HCT116 (cell line): ENCODE measurements around the gene RNU5B-1. TPM values are rescaled to one million over a fixed set of nuclear protein-coding genes. Genes with fewer than 3 reads are reported as not detected.

ENCODE experiments used
- ATAC-seq: fragments of 200-7000 bp; cut with Tn5 transposase; 2 replicates; pipeline ENCODE4 v1.9.1; 2020; ENCODE audit warnings: mild to moderate bottlenecking, moderate library complexity
- BruUV-seq: library from RNA; stranded (reverse); fragments of 400-500 nt; replicated peaks from 2 replicates; lab custom pipeline; 2021; lab: Mats Ljungman, UMichigan
- CTCF ChIA-PET: fragments of 300-600 bp; sonication (Branson Sonifier 250); formaldehyde crosslinking; loops from one replicate; lab custom pipeline; 2021; ENCODE audit warnings: antibody characterized with exemption; lab: Charles Lee
- POLR2A ChIA-PET: fragments of 300-600, 350-600 bp; sonication (Branson Sonifier 250); formaldehyde crosslinking; loops from one replicate; lab custom pipeline; 2021; ENCODE audit warnings: antibody characterized with exemption; lab: Charles Lee
- RAD21 ChIA-PET, 2 experiments: fragments of 300-600 bp; sonication (Branson Sonifier 250); formaldehyde crosslinking; loops; one replicate each; lab custom pipeline; 2023; ENCODE audit warnings: low total read pairs in 2 of 2; ENCODE audit not compliant: uncharacterized antibody in 2 of 2, unreplicated experiment in 2 of 2, low non-redundant PET in 1 of 2; lab: Charles Lee
- DNase-seq: peaks from one replicate; pipeline ENCODE4 v3.0.0-alpha.2; 2010; ENCODE audit warnings: low read depth, low spot score
- H2AFZ ChIP-seq: fragments of 200-600 bp; shearing (Covaris generic), sonication (generic); 2 replicates; pipeline ENCODE4 v1.6.1; 2017; ENCODE audit warnings: low read depth, mixed run types, mixed read lengths, antibody characterized with exemption, low read length; ENCODE audit not compliant: poor library complexity, severe bottlenecking
- H3K27ac ChIP-seq: 2 replicates; pipeline ENCODE4 v1.5.1; 2012; ENCODE audit warnings: low read depth, low read length
- H3K27me3 ChIP-seq: fragments of 200-600 bp; sonication (generic); 2 replicates; pipeline ENCODE4 v1.6.1; 2016; ENCODE audit warnings: mixed run types, low read length, mixed read lengths; ENCODE audit not compliant: insufficient read depth
- H3K36me3 ChIP-seq, 2 experiments: fragments of 200-500 bp in 1 of 2; fragments of 200-600 bp in 1 of 2; sonication (Bioruptor generic) in 1 of 2; sonication (generic) in 1 of 2; 2 replicates each; pipeline versions ENCODE4 v1.5.1 to v1.6.1; 2014 to 2016; ENCODE audit warnings: low read length in 2 of 2, inconsistent platforms in 1 of 2, mixed read lengths in 1 of 2, mixed run types in 1 of 2; ENCODE audit not compliant: insufficient read depth in 2 of 2, control insufficient read depth in 1 of 2
- H3K4me1 ChIP-seq, 2 experiments: fragments of 200-600 bp in 1 of 2; sonication (generic) in 1 of 2; 2 replicates each; pipeline versions ENCODE4 v1.5.1 to v1.6.1; 2012 to 2017; ENCODE audit warnings: low read length in 2 of 2, inconsistent platforms in 1 of 2, mild to moderate bottlenecking in 1 of 2, mixed read lengths in 1 of 2, mixed run types in 1 of 2, moderate library complexity in 1 of 2; ENCODE audit not compliant: insufficient read depth in 2 of 2, control insufficient read depth in 1 of 2
- H3K4me2 ChIP-seq: fragments of 200-600 bp; sonication (generic); 2 replicates; pipeline ENCODE4 v1.6.1; 2017; ENCODE audit warnings: mixed run types, low read length, mixed read lengths
- H3K4me3 ChIP-seq, 2 experiments: fragments of 200-600 bp in 1 of 2; sonication (generic) in 1 of 2; replicated peaks in 1 of 2; 2 replicates each; pipeline ENCODE4 v1.5.1; 2011 to 2016; ENCODE audit warnings: low read length in 2 of 2, control low read depth in 1 of 2, low read depth in 1 of 2, mild to moderate bottlenecking in 1 of 2, mixed read lengths in 1 of 2, mixed run types in 1 of 2
- H3K79me2 ChIP-seq: fragments of 200-600 bp; sonication (generic); 2 replicates; pipeline ENCODE4 v1.6.1; 2017; ENCODE audit warnings: mild to moderate bottlenecking, mixed run types, low read length, moderate library complexity, mixed read lengths; ENCODE audit not compliant: insufficient read depth
- H3K9ac ChIP-seq: fragments of 200-600 bp; sonication (generic); 2 replicates; pipeline ENCODE4 v1.6.1; 2016; ENCODE audit warnings: low read length, mixed read lengths
- H3K9me2 ChIP-seq: fragments of 200-600 bp; sonication (generic), shearing (Covaris generic); 2 replicates; pipeline ENCODE4 v1.6.1; 2017; ENCODE audit warnings: mixed run types, mild to moderate bottlenecking, moderate library complexity; ENCODE audit not compliant: insufficient read depth
- H3K9me3 ChIP-seq, 2 experiments: fragments of 200-500 bp in 1 of 2; fragments of 200-600 bp in 1 of 2; sonication (Bioruptor generic) in 1 of 2; sonication (generic) in 1 of 2; 2 replicates each; pipeline ENCODE4 v1.6.1; 2014 to 2017; ENCODE audit warnings: low read length in 2 of 2, mixed read lengths in 2 of 2, inconsistent platforms in 1 of 2, low read depth in 1 of 2, mild to moderate bottlenecking in 1 of 2, mixed run types in 1 of 2, moderate library complexity in 1 of 2; ENCODE audit not compliant: control insufficient read depth in 1 of 2, insufficient read depth in 1 of 2
- H4K20me1 ChIP-seq: fragments of 200-600 bp; sonication (generic), shearing (Covaris generic); 2 replicates; pipeline ENCODE4 v1.6.1; 2017; ENCODE audit warnings: mixed run types, mild to moderate bottlenecking, moderate library complexity; ENCODE audit not compliant: insufficient read depth
- CEBPB ChIP-seq: IDR thresholded peaks from 2 replicates; pipeline ENCODE4 v1.6.1; 2012; ENCODE audit warnings: low read depth
- EGR1 ChIP-seq: IDR thresholded peaks from 2 replicates; pipeline ENCODE4 v1.6.1; 2012; ENCODE audit warnings: low read depth
- ELF1 ChIP-seq: IDR thresholded peaks from 2 replicates; pipeline ENCODE4 v1.6.1; 2012; ENCODE audit warnings: low read depth, borderline replicate concordance
- EZH2 ChIP-seq: fragments of 200-600 bp; sonication (generic); IDR thresholded peaks from 2 replicates; pipeline ENCODE4 v1.6.1; 2017; ENCODE audit warnings: antibody characterized with exemption, mixed run types
- EZH2phosphoT487 ChIP-seq: fragments of 200-600 bp; IDR thresholded peaks from 2 replicates; pipeline ENCODE4 v1.6.1; 2018; ENCODE audit warnings: antibody characterized with exemption, borderline replicate concordance
- JUND ChIP-seq: IDR thresholded peaks from 2 replicates; pipeline ENCODE4 v1.6.1; 2012
- POLR2A ChIP-seq: IDR thresholded peaks from 2 replicates; pipeline ENCODE4 v1.7.0; 2011; ENCODE audit warnings: borderline replicate concordance; ENCODE audit not compliant: insufficient read depth, insufficient read length; ENCODE audit errors: extremely low read depth
- POLR2AphosphoS5 ChIP-seq: IDR thresholded peaks from 2 replicates; pipeline ENCODE4 v1.6.1; 2011; ENCODE audit warnings: mild to moderate bottlenecking, low read depth, low read length, moderate library complexity
- RAD21 ChIP-seq: IDR thresholded peaks from 2 replicates; pipeline ENCODE4 v1.6.1; 2012; ENCODE audit warnings: low read depth, mild to moderate bottlenecking
- SIN3A ChIP-seq: IDR thresholded peaks from 2 replicates; pipeline ENCODE4 v1.6.1; 2012; ENCODE audit warnings: low read depth
- SP1 ChIP-seq: IDR thresholded peaks from 2 replicates; pipeline ENCODE4 v1.6.1; 2012; ENCODE audit warnings: low read depth
- ZNF274 ChIP-seq: fragments of 200-500 bp; sonication (Bioruptor generic); IDR thresholded peaks from 2 replicates; pipeline ENCODE4 v1.6.1; 2014; ENCODE audit warnings: mild to moderate bottlenecking, low read depth, low read length, inconsistent platforms
- intact Hi-C: fragments of 100-400 bp; cut with micrococcal nuclease; formaldehyde crosslinking; loops from 2 replicates; pipeline ENCODE4 v1.10.0; 2022
- total RNA-seq: library from RNA; stranded (reverse); gene quantifications from one replicate; pipeline ENCODE4 v1.2.1, GENCODE V29; 2021; ENCODE audit not compliant: unreplicated experiment
- TF ChIP-seq, protein P1 (sequence below): IDR thresholded peaks from 2 replicates; pipeline ENCODE4 v1.6.1; 2011; ENCODE audit warnings: mild to moderate bottlenecking, low read length, moderate library complexity; ENCODE audit not compliant: insufficient replicate concordance; ENCODE audit errors: extremely low read depth
- TF ChIP-seq, protein P2 (sequence below): IDR thresholded peaks from 2 replicates; pipeline ENCODE4 v1.6.1; 2012
- TF ChIP-seq, protein P3 (sequence below): IDR thresholded peaks from 2 replicates; pipeline ENCODE4 v1.6.1; 2012; ENCODE audit warnings: low read depth

Gene RNU5B-1
- total RNA-seq, 1 experiment from 2014 or later: not detected

DNA sequence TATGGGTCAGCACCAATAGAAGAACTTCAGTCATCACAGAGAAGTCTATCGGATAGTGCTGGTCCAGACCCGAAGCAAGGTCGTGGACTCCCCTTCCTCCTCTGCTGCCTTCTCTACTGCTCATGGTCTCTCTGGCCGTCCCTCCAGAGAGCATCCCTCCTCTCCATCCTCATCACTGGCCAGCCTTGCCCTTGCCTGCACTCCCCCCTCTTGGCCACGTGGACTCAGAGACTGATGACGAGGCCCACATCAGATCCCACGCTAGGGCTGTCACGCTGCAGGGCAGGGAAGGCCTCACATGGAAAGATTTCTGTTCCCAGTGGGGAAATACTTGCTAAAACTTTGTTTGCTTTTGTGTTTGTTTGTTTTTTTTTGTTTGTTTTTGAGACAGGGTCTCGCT, 38.0 kb downstream of the RNU5B-1 start:
- TF ChIP-seq EZH2 (no peak), JUND (no peak), CEBPB (no peak), POLR2AphosphoS5 (no peak), SIN3A (no peak), SP1 (no peak), EGR1 (no peak), POLR2A (no peak), RAD21 (no peak), EZH2phosphoT487 (no peak), ZNF274 (no peak), ELF1 (no peak)
- TF ChIP-seq, protein P1, sequence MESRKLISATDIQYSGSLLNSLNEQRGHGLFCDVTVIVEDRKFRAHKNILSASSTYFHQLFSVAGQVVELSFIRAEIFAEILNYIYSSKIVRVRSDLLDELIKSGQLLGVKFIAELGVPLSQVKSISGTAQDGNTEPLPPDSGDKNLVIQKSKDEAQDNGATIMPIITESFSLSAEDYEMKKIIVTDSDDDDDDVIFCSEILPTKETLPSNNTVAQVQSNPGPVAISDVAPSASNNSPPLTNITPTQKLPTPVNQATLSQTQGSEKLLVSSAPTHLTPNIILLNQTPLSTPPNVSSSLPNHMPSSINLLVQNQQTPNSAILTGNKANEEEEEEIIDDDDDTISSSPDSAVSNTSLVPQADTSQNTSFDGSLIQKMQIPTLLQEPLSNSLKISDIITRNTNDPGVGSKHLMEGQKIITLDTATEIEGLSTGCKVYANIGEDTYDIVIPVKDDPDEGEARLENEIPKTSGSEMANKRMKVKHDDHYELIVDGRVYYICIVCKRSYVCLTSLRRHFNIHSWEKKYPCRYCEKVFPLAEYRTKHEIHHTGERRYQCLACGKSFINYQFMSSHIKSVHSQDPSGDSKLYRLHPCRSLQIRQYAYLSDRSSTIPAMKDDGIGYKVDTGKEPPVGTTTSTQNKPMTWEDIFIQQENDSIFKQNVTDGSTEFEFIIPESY: no peak
- TF ChIP-seq, protein P2, sequence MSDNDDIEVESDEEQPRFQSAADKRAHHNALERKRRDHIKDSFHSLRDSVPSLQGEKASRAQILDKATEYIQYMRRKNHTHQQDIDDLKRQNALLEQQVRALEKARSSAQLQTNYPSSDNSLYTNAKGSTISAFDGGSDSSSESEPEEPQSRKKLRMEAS: no peak
- TF ChIP-seq, protein P3, sequence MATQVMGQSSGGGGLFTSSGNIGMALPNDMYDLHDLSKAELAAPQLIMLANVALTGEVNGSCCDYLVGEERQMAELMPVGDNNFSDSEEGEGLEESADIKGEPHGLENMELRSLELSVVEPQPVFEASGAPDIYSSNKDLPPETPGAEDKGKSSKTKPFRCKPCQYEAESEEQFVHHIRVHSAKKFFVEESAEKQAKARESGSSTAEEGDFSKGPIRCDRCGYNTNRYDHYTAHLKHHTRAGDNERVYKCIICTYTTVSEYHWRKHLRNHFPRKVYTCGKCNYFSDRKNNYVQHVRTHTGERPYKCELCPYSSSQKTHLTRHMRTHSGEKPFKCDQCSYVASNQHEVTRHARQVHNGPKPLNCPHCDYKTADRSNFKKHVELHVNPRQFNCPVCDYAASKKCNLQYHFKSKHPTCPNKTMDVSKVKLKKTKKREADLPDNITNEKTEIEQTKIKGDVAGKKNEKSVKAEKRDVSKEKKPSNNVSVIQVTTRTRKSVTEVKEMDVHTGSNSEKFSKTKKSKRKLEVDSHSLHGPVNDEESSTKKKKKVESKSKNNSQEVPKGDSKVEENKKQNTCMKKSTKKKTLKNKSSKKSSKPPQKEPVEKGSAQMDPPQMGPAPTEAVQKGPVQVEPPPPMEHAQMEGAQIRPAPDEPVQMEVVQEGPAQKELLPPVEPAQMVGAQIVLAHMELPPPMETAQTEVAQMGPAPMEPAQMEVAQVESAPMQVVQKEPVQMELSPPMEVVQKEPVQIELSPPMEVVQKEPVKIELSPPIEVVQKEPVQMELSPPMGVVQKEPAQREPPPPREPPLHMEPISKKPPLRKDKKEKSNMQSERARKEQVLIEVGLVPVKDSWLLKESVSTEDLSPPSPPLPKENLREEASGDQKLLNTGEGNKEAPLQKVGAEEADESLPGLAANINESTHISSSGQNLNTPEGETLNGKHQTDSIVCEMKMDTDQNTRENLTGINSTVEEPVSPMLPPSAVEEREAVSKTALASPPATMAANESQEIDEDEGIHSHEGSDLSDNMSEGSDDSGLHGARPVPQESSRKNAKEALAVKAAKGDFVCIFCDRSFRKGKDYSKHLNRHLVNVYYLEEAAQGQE: no peak
- Histone ChIP-seq H4K20me1 (no peaks in the 10 kb centered on the region), H3K27ac (no peak overlapping the region), H3K36me3 (no peaks in the 10 kb centered on the region), H3K9ac (no peak overlapping the region), H3K9me2 (no peaks in the 10 kb centered on the region), H3K9me3 (no peaks in the 10 kb centered on the region), H3K79me2 (no peaks in the 10 kb centered on the region), H3K27me3 (no peaks in the 10 kb centered on the region), H2AFZ (no peak overlapping the region), H3K4me1 (0 out of 4 replicates have a peak, but pooled peaks cover 0 to 4% of the 10 kb centered on the region in 2 experiments), H3K4me2 (no peak overlapping the region), H3K4me3 (no peak overlapping the region)
- CTCF ChIA-PET: no interaction called here
- no peak for DNase-seq
- BruUV-seq: no TSS peak
- RAD21 ChIA-PET: no interaction called here
- intact Hi-C loops: no loop called here
- ATAC-seq: no peak
- POLR2A ChIA-PET: no interaction called here
